Mesenchymal stem cell (in vitro differentiated cells and primary cell): ENCODE measurements around the gene SSPN.

Experiments
- DNase-seq: peaks from one replicate; pipeline ENCODE4 v3.0.0-alpha.2; 2013
- H2AFZ ChIP-seq: one replicate; pipeline ENCODE4 v1.6.1; 2013; ENCODE audit warnings: low read depth, mild to moderate bottlenecking, control low read depth, inconsistent platforms, low read length, moderate library complexity
- H2AK5ac ChIP-seq: 2 replicates; pipeline ENCODE4 v1.6.1; 2013; ENCODE audit warnings: low read length, moderate library complexity, mild to moderate bottlenecking, inconsistent platforms; ENCODE audit not compliant: severe bottlenecking
- H2BK120ac ChIP-seq: one replicate; pipeline ENCODE4 v1.6.1; 2013; ENCODE audit warnings: low read depth, mild to moderate bottlenecking, inconsistent platforms, low read length, moderate library complexity
- H2BK12ac ChIP-seq, 2 experiments: one replicate each; pipeline ENCODE4 v1.6.1; 2013; ENCODE audit warnings: inconsistent platforms in 2 of 2, low read length in 2 of 2, mild to moderate bottlenecking in 2 of 2, moderate library complexity in 2 of 2, control low read depth in 1 of 2
- H2BK15ac ChIP-seq: one replicate; pipeline ENCODE4 v1.6.1; 2013; ENCODE audit warnings: mild to moderate bottlenecking, low read depth, inconsistent platforms; ENCODE audit not compliant: poor library complexity, severe bottlenecking
- H2BK5ac ChIP-seq: 2 replicates; pipeline ENCODE4 v1.6.1; 2013; ENCODE audit warnings: low read depth, mild to moderate bottlenecking, low read length, control low read depth, inconsistent platforms; ENCODE audit not compliant: poor library complexity, severe bottlenecking
- H3K14ac ChIP-seq, 2 experiments: one replicate each; pipeline ENCODE4 v1.6.1; 2013; ENCODE audit warnings: inconsistent platforms in 2 of 2, low read length in 2 of 2, control low read depth in 1 of 2, mild to moderate bottlenecking in 1 of 2, moderate library complexity in 1 of 2
- H3K18ac ChIP-seq, 2 experiments: one replicate each; pipeline ENCODE4 v1.6.1; 2013; ENCODE audit warnings: inconsistent platforms in 2 of 2, low read length in 2 of 2, control low read depth in 1 of 2, low read depth in 1 of 2, mild to moderate bottlenecking in 1 of 2
- H3K23ac ChIP-seq, 2 experiments: one replicate each; pipeline ENCODE4 v1.6.1; 2013; ENCODE audit warnings: inconsistent platforms in 2 of 2, low read length in 2 of 2, mild to moderate bottlenecking in 2 of 2, moderate library complexity in 2 of 2, control low read depth in 1 of 2
- H3K27ac ChIP-seq: 2 replicates; pipeline ENCODE4 v1.5.1; 2013; ENCODE audit warnings: mild to moderate bottlenecking, moderate library complexity, low read length, control low read depth, inconsistent platforms; ENCODE audit not compliant: poor library complexity, severe bottlenecking
- H3K27me3 ChIP-seq, 2 experiments: 2 replicates each; pipeline versions ENCODE4 v1.6.1 to v1.7.0; 2013; ENCODE audit warnings: low read length in 2 of 2, mild to moderate bottlenecking in 2 of 2, moderate library complexity in 2 of 2, control low read depth in 1 of 2, inconsistent platforms in 1 of 2; ENCODE audit not compliant: control insufficient read depth in 1 of 2, insufficient read depth in 1 of 2
- H3K36me3 ChIP-seq, 2 experiments: 2 replicates each; pipeline versions ENCODE4 v1.6.1 to v1.7.0; 2013; ENCODE audit warnings: low read length in 2 of 2, control low read depth in 1 of 2, inconsistent platforms in 1 of 2, low read depth in 1 of 2, mild to moderate bottlenecking in 1 of 2; ENCODE audit not compliant: insufficient read depth in 2 of 2, control insufficient read depth in 1 of 2
- H3K4ac ChIP-seq, 2 experiments: one replicate each; pipeline ENCODE4 v1.6.1; 2013; ENCODE audit warnings: inconsistent platforms in 2 of 2, low read length in 2 of 2, mild to moderate bottlenecking in 2 of 2, moderate library complexity in 2 of 2, control low read depth in 1 of 2, low read depth in 1 of 2
- H3K4me1 ChIP-seq: 2 replicates; pipeline ENCODE4 v1.6.1; 2013; ENCODE audit warnings: low read depth, low read length, control low read depth; ENCODE audit not compliant: control insufficient read depth, insufficient read depth
- H3K4me2 ChIP-seq: 2 replicates; pipeline ENCODE4 v1.6.1; 2013; ENCODE audit warnings: low read length, mild to moderate bottlenecking, inconsistent platforms; ENCODE audit not compliant: poor library complexity, severe bottlenecking
- H3K4me3 ChIP-seq, 2 experiments: 2 replicates each; pipeline versions ENCODE4 v1.5.1 to v1.7.0; 2013; ENCODE audit warnings: low read length in 2 of 2, mild to moderate bottlenecking in 2 of 2, control low read depth in 1 of 2, low read depth in 1 of 2; ENCODE audit not compliant: insufficient read depth in 1 of 2
- H3K79me1 ChIP-seq: replicated peaks from 2 replicates; pipeline ENCODE4 v1.6.1; 2013; ENCODE audit warnings: mild to moderate bottlenecking, control low read depth, low read length, inconsistent platforms; ENCODE audit not compliant: poor library complexity, severe bottlenecking
- H3K9ac ChIP-seq: 2 replicates; pipeline ENCODE4 v1.7.0; 2013; ENCODE audit warnings: mild to moderate bottlenecking, low read length, moderate library complexity
- H3K9me3 ChIP-seq: 2 replicates; pipeline ENCODE4 v1.7.0; 2013; ENCODE audit warnings: mild to moderate bottlenecking, low read length; ENCODE audit not compliant: control insufficient read depth
- H4K8ac ChIP-seq: one replicate; pipeline ENCODE4 v1.6.1; 2013; ENCODE audit warnings: inconsistent platforms, mild to moderate bottlenecking, low read length, moderate library complexity
- H4K91ac ChIP-seq: one replicate; pipeline ENCODE4 v1.6.1; 2013; ENCODE audit warnings: mild to moderate bottlenecking, low read length, inconsistent platforms
- WGBS: methylation state at CpG from one replicate; pipeline ENCODE4 v1.1.7; 2013; ENCODE audit warnings: mixed read lengths; 5-methylcytosine and 5-hydroxymethylcytosine counted together

Gene SSPN

DNA sequence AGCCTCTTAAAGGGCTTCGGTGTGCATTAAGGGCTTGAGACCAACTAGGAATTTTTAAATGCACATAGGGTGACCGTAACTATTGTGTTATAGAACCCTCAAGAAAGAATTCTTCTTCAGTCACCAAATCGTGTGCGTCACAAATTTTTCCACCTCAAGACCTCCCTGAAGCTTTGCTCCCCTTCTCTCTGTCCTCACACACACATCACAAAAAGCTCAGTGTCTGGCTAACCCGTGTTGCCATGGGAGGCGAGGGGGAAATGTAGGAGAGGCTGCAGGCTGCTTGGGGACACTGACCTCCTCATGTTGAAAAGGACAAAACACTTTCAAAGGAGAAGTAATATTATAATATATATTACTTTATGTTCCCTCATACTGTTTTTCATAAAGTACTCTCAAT lies 10.6 kb downstream of the SSPN start:
- no peak overlapping the region for H3K9ac ChIP-seq

DNA sequence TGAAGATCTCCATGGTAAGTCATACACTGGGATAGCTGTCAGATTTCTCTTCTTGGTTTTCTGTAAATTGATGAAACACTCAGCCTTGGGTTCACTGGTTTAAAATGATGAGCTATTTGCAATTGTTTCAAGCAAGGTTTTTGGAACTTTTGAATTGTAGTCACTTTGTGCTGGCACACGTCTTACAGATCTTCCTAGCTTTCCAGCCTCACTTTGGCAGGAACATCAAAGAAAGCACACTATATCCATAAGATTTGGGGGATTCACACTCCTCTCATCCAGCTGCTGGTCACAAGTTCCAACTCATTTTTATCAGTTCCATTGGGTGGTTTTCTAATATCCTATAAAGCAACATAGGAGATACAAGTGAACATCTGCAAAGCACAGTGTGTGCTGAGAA lies 16.0 kb downstream of the SSPN start:
- no peak for DNase-seq
- 67% methylated on average over 1 of the region's 1 CpG for WGBS
- no peak overlapping the region for H2BK5ac ChIP-seq

More for the DNA sequence above, 10.6 kb downstream of the SSPN start:
- H2BK120ac ChIP-seq: no peak overlapping the region
- no peaks in the 10 kb centered on the region for H3K27me3 ChIP-seq
- no peak for DNase-seq
- H2BK5ac ChIP-seq: no peak overlapping the region
- no peak overlapping the region for H3K4me2 ChIP-seq
- no peak overlapping the region for H2BK15ac ChIP-seq
- no peak overlapping the region for H3K27ac ChIP-seq
- no peaks in the 10 kb centered on the region for H3K4me1 ChIP-seq
- no peaks in the 10 kb centered on the region for H3K9me3 ChIP-seq
- no peak overlapping the region for H3K4me3 ChIP-seq
- no peak overlapping the region for H3K14ac ChIP-seq
- H2BK12ac ChIP-seq: no peak overlapping the region
- no peak overlapping the region for H3K23ac ChIP-seq
- 100% methylated on average over 4 of the region's 6 CpGs for WGBS
- H3K18ac ChIP-seq: no peak overlapping the region
- H2AFZ ChIP-seq: no peak overlapping the region
- peaks cover 5% of the 10 kb centered on the region for H3K79me1 ChIP-seq
- H4K8ac ChIP-seq: no peak overlapping the region
- H3K36me3 ChIP-seq: no peaks in the 10 kb centered on the region
- H4K91ac ChIP-seq: no peak overlapping the region
- H2AK5ac ChIP-seq: no peak overlapping the region
- no peak overlapping the region for H3K4ac ChIP-seq

DNA sequence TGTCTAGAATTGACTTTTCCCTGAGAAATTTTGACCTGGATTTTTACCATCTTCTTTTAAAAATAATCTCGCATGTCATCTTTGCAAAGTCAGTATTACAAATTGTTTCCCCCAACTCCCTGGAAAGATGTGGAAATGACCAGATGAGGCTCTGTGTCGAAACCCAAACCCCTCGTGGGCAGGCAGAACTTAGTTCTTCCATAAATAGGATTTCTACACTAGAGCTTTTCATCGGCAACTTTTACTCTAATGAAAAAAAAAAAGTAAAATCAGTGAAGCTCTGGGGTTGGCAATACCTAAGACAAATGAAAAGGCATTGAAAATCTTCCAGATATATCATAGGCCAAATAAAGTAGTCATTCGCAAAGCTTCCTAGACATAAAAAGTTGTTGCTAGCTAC lies 17.0 kb downstream of the SSPN start:
- H3K4me3 ChIP-seq: no peak overlapping the region
- DNase-seq: no peak
- H3K4me1 ChIP-seq: no peaks in the 10 kb centered on the region
- 88% methylated on average over 4 of the region's 5 CpGs for WGBS
- no peak overlapping the region for H2AFZ ChIP-seq
- no peak overlapping the region for H3K23ac ChIP-seq
- H2BK120ac ChIP-seq: no peak overlapping the region
- H4K91ac ChIP-seq: no peak overlapping the region
- no peak overlapping the region for H2BK15ac ChIP-seq
- H3K79me1 ChIP-seq: no peaks in the 10 kb centered on the region
- no peak overlapping the region for H3K18ac ChIP-seq
- no peak overlapping the region for H3K14ac ChIP-seq
- H3K27ac ChIP-seq: no peak overlapping the region
- no peak overlapping the region for H2BK5ac ChIP-seq
- H3K9ac ChIP-seq: peak overlapping the region; percentile 22
- no peak overlapping the region for H2AK5ac ChIP-seq
- H4K8ac ChIP-seq: no peak overlapping the region
- no peaks in the 10 kb centered on the region for H3K27me3 ChIP-seq
- H2BK12ac ChIP-seq: no peak overlapping the region
- no peak overlapping the region for H3K4me2 ChIP-seq
- H3K9me3 ChIP-seq: no peaks in the 10 kb centered on the region
- no peak overlapping the region for H3K4ac ChIP-seq
- no peaks in the 10 kb centered on the region for H3K36me3 ChIP-seq

More for the DNA sequence above, 16.0 kb downstream of the SSPN start:
- no peak overlapping the region for H3K18ac ChIP-seq
- no peaks in the 10 kb centered on the region for H3K9me3 ChIP-seq
- H2AFZ ChIP-seq: no peak overlapping the region
- H4K8ac ChIP-seq: no peak overlapping the region
- no peak overlapping the region for H3K4ac ChIP-seq
- H2BK12ac ChIP-seq: no peak overlapping the region
- no peak overlapping the region for H2BK15ac ChIP-seq
- no peak overlapping the region for H3K4me3 ChIP-seq
- no peak overlapping the region for H4K91ac ChIP-seq
- H3K36me3 ChIP-seq: no peaks in the 10 kb centered on the region
- no peaks in the 10 kb centered on the region for H3K79me1 ChIP-seq
- H3K27ac ChIP-seq: no peak overlapping the region
- H3K14ac ChIP-seq: no peak overlapping the region
- H3K23ac ChIP-seq: no peak overlapping the region
- H3K27me3 ChIP-seq: no peaks in the 10 kb centered on the region
- H2AK5ac ChIP-seq: no peak overlapping the region
- H3K4me2 ChIP-seq: no peak overlapping the region
- no peak overlapping the region for H2BK120ac ChIP-seq
- H3K4me1 ChIP-seq: no peaks in the 10 kb centered on the region
- H3K9ac ChIP-seq: no peak overlapping the region

DNA sequence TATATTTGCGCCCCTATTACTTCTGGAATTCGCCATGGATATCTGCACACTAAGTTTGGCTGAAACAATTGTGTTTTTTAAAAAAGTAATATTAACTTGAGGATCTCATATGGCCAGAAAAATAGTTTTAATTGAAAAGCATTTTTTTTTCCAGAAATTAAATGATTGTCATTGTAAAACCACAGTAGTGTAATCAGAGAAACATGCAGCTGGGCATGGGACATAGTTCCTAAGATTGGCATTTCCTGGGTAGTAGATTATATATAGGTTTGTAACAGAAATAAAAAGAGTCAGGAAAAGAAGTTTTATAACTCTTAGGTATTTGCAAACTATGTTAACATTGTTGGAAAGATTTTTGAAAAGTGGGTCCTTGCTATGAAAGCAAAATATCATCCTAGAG lies 17.6 kb downstream of the SSPN start:
- Histone ChIP-seq H2BK12ac (no peak overlapping the region), H3K9ac (peak overlapping the region; percentile 22), H3K79me1 (no peaks in the 10 kb centered on the region), H3K18ac (no peak overlapping the region), H3K27ac (no peak overlapping the region), H3K27me3 (no peaks in the 10 kb centered on the region), H2BK120ac (no peak overlapping the region), H3K14ac (no peak overlapping the region), H3K4me1 (no peaks in the 10 kb centered on the region), H2BK5ac (no peak overlapping the region), H4K91ac (no peak overlapping the region), H3K4me3 (no peak overlapping the region), H3K4me2 (no peak overlapping the region), H3K4ac (no peak overlapping the region), H2AFZ (no peak overlapping the region), H2AK5ac (no peak overlapping the region), H3K23ac (no peak overlapping the region), H3K36me3 (no peaks in the 10 kb centered on the region), H2BK15ac (no peak overlapping the region), H4K8ac (no peak overlapping the region), H3K9me3 (no peaks in the 10 kb centered on the region)
- no peak for DNase-seq
- WGBS: 100% methylated on average over 2 of the region's 2 CpGs
